CD1c-positive myeloid dendritic cell (primary cell): ENCODE data around the gene CUBN.

Experiments used
- DNase-seq: peaks from one replicate; pipeline ENCODE4 v3.0.0-alpha.2; 2016; ENCODE audit errors: extremely low spot score

Gene CUBN

GRCh38 chr10:17109046-17109445 is 20.6 kb downstream of the CUBN start:
- DNase-seq: no peak

- no peak for DNase-seq
Measured at GRCh38 chr10:17106991-17107390, 22.6 kb downstream of the CUBN start.

- no peak for DNase-seq
Measured at GRCh38 chr10:17101910-17102266, 27.7 kb downstream of the CUBN start.

GRCh38 chr10:17101257-17101909 is 28.2 kb downstream of the CUBN start:
- no peak for DNase-seq

DNA sequence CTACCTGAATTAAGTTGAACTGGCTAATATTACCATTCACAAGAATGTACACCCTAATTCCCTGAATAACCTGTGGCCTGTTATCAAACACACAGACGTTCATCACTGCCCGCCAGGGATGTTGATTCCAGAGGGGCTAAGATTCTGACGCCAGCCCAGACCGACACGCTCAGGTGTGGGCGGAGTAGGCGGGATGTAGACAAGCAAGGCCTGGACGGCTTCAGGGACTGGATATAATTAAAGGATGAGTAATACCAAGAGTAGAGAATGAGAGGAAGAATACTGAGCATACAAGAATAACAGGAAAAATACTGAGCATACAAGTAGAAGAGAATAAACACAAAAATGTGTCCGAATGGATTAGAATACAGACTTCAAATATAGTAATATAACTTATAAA is 29.0 kb downstream of the CUBN start:
- no peak for DNase-seq

GRCh38 chr10:17098012-17098411 is 31.6 kb downstream of the CUBN start:
- no peak for DNase-seq

DNA sequence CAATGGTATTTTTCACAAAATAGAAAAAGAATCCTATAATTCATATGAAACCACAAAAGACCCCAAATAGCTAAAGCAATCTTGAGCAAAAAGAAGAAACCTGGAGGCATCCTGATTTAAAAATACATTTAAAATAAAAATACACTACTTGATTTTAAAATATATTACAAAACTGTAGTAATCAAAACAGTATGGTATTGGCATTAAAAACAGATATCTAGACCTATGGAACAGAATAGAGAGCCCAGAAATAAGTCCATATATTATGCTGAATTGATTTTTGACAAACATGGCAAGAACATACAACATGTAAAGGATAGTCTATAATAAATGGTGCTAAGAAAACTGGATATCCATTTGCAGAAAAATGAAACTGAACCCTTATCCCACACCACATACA is 34.8 kb downstream of the CUBN start:
- DNase-seq: no peak

- peak; percentile 57 for DNase-seq
Measured at GRCh38 chr10:17092986-17093803, 36.4 kb downstream of the CUBN start.

GRCh38 chr10:17092216-17092944 is 37.2 kb downstream of the CUBN start:
- DNase-seq: peak; percentile 95

GRCh38 chr10:17088118-17088806 is 41.3 kb downstream of the CUBN start:
- DNase-seq: no peak

DNA sequence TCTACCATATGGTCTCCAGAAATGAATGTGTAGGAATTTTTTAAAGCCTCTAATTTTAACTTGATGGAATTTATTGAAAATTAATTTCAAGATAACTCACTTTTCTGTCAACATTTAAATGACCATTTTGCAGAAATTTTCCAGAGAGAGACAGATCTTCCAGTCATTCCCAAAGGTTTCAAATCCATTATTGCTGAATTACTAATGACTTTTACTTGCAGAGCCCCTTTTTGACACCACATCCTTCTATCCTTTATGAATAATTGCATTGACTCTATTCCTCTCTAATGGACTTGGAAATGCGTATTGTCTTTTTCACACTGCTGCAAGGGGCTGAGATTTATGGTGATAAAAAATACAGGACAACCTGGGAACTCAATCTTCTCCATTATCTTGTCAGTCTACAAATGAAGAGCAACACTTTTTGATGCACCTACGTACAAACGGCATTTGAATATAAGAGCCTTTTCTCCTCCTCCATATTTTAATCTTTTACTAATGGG is 42.7 kb downstream of the CUBN start:
- DNase-seq: no peak

- DNase-seq: peak; percentile 81
Measured at GRCh38 chr10:17085011-17085725, 44.4 kb downstream of the CUBN start.

DNA sequence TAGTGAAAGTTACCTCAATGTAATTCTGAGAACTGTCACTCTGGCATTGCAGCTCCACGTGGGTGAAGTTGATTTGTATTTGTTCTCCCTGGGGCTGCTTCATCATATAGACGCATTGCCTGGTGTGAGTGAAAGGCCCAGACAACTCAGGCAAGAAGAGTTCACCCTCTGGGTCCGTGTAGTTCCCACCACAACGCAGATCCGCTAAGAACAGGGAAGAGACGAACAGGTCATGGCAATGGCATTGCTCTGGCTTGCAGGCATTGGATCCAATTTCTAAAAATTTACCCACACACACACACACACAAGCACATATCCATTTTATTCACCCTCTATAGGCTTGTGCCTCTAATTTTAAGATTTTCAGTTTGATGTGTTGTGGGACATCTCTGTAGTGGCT is 45.4 kb downstream of the CUBN start:
- DNase-seq: no peak

GRCh38 chr10:17081431-17081830 is 48.2 kb downstream of the CUBN start:
- DNase-seq: peak; percentile 73

DNA sequence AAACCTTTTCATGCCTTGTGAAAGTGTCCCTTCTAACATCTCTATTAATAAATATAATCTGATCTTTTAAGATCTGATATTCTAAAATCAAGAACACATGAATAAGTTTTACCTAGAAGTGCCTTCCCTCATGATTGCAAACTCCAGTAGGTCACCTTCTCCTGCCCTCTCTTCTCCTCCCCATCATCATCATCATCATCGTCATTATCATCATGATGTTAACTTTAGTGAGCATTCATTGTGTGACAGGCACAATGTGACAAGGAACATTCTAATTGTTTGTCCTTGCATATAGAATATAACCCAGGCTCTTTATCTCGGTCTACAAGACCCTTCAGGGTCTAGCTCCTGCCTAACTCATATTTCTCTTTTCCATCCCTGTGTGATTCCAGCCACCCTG is 51.7 kb downstream of the CUBN start:
- DNase-seq: no peak

- DNase-seq: no peak
Measured at GRCh38 chr10:17077346-17077781, 52.2 kb downstream of the CUBN start.

- no peak for DNase-seq
Measured at GRCh38 chr10:17076626-17077345, 52.8 kb downstream of the CUBN start.

DNA sequence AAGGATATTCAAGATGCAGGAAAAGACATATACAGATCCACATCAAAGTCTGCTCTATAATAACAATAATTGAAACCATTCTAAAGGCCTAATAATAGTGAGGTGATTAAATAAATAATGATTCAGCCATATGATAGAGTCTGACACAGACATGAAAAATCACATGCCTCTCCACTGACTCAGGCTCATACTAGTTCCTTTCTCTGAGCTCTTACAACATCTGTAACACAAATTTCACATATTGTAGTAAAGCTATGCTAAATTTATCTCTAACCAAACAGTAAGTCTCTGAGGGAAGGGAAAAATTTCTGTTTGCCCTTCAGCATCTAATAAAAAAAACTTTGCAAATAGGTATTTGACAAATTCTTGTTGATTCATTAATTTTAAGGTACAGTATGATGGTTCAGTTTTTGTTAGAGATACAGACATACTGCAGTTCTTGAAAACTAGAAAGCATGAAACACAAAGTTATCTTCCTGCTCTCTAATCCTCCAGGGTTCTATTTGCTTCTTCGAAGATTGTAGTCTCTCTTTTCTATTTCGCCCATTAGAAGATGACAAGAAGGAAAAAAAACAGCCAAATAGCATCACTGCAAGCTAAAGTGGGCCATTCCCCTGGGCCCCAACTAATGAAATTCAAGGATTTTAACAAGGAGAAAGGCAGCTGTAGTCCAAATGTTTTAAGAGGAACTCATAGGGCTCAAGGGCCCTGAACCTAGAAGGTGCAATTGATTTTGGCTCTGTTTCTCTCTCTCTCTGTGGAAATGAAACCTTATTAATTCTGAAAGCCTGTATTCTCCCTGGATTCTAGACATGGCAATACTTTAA is 53.9 kb downstream of the CUBN start:
- peak; percentile 89 for DNase-seq

GRCh38 chr10:17074541-17074847 is 55.1 kb downstream of the CUBN start:
- peak; percentile 74 for DNase-seq
